Heart left ventricle (tissue), 13 donors: ENCODE data around the gene PRDM15.

Source experiments
- POLR2A ChIP-seq, 2 donors: fragments of 450-650 bp; IDR thresholded peaks; one replicate each; pipeline ENCODE4 v1.6.1; 2017; ENCODE audit warnings: antibody characterized with exemption in 2 of 2, mild to moderate bottlenecking in 2 of 2, moderate library complexity in 2 of 2
- TF ChIP-seq, protein P1 (sequence below), 12 donors: fragments of 200-600 bp; sonication (generic) in 4 of 12; IDR thresholded peaks; one replicate each; pipeline versions ENCODE4 v1.5.0 to v1.8.0; 2018 to 2022; ENCODE audit warnings: antibody characterized with exemption in 12 of 12, mild to moderate bottlenecking in 5 of 12
- donor health status: ischemic (EF 13 %, LVEDD 7.1; RV severe dilation, severe dysfunction).
- donor health status: DM: no; HTN: yes; CAD: no.
- donor health status: DM: no; HTN: no; CAD: no.
- donor health status: ischemic (EF 25% LVEDD 6.9; RV normal size, moderate dysfunction).
- donor health status: ischemic (EF 25% LVEDD 5.7; RV mildly dilated, moderate dysfunction).
- donor health status: ischemic (EF 35%, LVEDD 5.7; RV mildly dilated, moderate dysfunction).
- donor health status: nonischemic (EF 11% LVEDD 7.7; RV severe dilation, severe dysfunction).
- donor health status: DM: yes; HTN: yes; CAD: no.
- donor health status: PGD.
- donor health status: ischemic (EF 29% LVEDD 5.4; RV normal size, mild dysfunction).
- donor health status: nonischemic (EF 23%, LVEDD 6.1; RV moderate dilation, normal function).

DNA sequence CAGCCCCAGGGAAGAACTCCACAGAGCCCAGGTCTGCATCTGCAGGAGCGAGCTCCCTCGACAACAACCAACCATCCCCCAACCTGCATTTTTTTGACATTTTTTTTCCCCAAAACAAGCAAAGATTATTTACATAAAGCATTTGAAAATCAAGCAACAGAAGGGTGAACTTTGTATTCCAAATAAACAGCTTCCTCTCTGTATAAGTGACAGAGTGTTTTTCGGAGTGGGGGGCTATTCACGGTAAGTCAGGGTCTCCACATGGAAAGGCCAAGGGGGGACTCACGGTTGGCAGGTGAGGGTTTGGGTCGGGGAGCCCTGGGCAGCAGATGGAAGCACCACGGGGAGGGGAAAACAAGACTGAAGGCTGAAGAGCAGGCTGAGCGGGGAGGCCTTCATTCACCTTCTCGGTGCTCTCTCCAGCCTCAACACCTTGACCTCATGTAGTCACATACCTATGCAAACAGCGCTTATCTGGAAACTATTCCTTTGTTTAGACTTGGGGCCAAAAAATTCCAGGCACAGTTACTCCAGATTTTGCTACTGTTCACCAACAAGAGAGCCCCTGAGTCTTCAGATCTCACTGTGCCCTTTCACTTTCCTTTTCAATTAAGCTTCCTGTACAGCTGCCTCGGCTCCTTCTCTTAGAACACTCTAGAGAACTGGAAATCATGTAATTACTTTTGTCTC, 47.1 kb upstream of the PRDM15 start:
- TF ChIP-seq, protein P1, sequence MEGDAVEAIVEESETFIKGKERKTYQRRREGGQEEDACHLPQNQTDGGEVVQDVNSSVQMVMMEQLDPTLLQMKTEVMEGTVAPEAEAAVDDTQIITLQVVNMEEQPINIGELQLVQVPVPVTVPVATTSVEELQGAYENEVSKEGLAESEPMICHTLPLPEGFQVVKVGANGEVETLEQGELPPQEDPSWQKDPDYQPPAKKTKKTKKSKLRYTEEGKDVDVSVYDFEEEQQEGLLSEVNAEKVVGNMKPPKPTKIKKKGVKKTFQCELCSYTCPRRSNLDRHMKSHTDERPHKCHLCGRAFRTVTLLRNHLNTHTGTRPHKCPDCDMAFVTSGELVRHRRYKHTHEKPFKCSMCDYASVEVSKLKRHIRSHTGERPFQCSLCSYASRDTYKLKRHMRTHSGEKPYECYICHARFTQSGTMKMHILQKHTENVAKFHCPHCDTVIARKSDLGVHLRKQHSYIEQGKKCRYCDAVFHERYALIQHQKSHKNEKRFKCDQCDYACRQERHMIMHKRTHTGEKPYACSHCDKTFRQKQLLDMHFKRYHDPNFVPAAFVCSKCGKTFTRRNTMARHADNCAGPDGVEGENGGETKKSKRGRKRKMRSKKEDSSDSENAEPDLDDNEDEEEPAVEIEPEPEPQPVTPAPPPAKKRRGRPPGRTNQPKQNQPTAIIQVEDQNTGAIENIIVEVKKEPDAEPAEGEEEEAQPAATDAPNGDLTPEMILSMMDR (IDR thresholded peaks at IDR 0.05): no peak
- TF ChIP-seq POLR2A (IDR thresholded peaks at IDR 0.05): no peak
